ENCODE measurements around the gene RNF43. TPM values are rescaled to one million over a fixed set of nuclear protein-coding genes. Genes with fewer than 3 reads are reported as not detected.

Gene RNF43
- total RNA-seq, 1 donor from 2014 or later: not detected

- H3K4me1 ChIP-seq: no peaks in the 10 kb centered on the region
- Mint-ChIP-seq H3K9me3 (no peaks in the 10 kb centered on the region), H3K27ac (no peak overlapping the region), H3K4me3 (no peak overlapping the region), H3K36me3 (peaks cover 2% of the 10 kb centered on the region), H3K27me3 (ENCODE audit: insufficient read depth, low read depth) (peaks cover 3% of the 10 kb centered on the region), H3K4me1 (peaks cover 11% of the 10 kb centered on the region)
- H3K9me3 ChIP-seq (ENCODE audit: low read depth): no peaks in the 10 kb centered on the region
- no peak for DNase-seq (ENCODE audit: low spot score)
- H3K79me2 ChIP-seq (ENCODE audit: low read depth): no peaks in the 10 kb centered on the region
- no peaks in the 10 kb centered on the region for H3F3A ChIP-seq (ENCODE audit: low read depth)
- H3K4me2 ChIP-seq: no peak overlapping the region
- H2AFZ ChIP-seq (replicated peaks): no peak overlapping the region
- H3K4me3 ChIP-seq: no peak overlapping the region
- no peaks in the 10 kb centered on the region for H4K20me1 ChIP-seq (ENCODE audit: low read depth)
- no peaks in the 10 kb centered on the region for H3K27me3 ChIP-seq
- H3K36me3 ChIP-seq: no peaks in the 10 kb centered on the region
- H3K9ac ChIP-seq: no peak overlapping the region
- TF ChIP-seq EZH2phosphoT487 (IDR thresholded peaks at IDR 0.05): no peak
- no peak for TF ChIP-seq CTCF (IDR thresholded peaks at IDR 0.05)
- TF ChIP-seq EZH2 (IDR thresholded peaks at IDR 0.05): no peak
- no peak overlapping the region for H3K27ac ChIP-seq
Measured at GRCh38 chr17:58371300-58371950, 45.9 kb downstream of the RNF43 start.

DNA sequence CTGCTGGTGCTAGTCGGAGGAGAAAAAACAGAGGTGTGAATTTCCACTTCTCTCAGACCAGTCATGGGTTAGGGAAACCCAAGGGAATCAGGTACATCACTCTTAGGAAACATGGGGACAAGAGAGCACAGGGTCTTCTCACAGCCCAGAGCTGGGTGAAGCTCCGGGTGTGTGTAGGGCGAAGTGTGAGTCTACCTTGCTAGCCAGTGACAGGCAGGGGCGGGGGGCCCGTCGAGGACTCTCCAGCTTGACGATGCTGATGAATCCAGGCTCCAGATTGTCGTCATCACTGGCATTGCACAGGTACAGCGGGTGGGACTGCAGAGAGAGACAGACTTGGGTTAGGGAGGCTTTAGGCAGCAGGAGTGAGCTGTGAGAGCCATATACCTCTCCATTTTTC is 46.6 kb downstream of the RNF43 start:
- Histone ChIP-seq H3F3A (ENCODE audit: low read depth) (no peaks in the 10 kb centered on the region), H3K27me3 (no peaks in the 10 kb centered on the region), H3K9ac (no peak overlapping the region), H3K79me2 (ENCODE audit: low read depth) (no peaks in the 10 kb centered on the region), H3K9me3 (ENCODE audit: low read depth) (no peaks in the 10 kb centered on the region), H4K20me1 (ENCODE audit: low read depth) (no peaks in the 10 kb centered on the region), H3K4me2 (no peak overlapping the region), H2AFZ (replicated peaks) (no peak overlapping the region), H3K36me3 (no peaks in the 10 kb centered on the region), H3K4me3 (no peak overlapping the region), H3K4me1 (no peaks in the 10 kb centered on the region), H3K27ac (no peak overlapping the region)
- H3K27me3 Mint-ChIP-seq (ENCODE audit: insufficient read depth, low read depth): peaks cover 1% of the 10 kb centered on the region
- no peak overlapping the region for H3K27ac Mint-ChIP-seq
- no peaks in the 10 kb centered on the region for H3K9me3 Mint-ChIP-seq
- no peak overlapping the region for H3K4me3 Mint-ChIP-seq
- no peak for DNase-seq (ENCODE audit: low spot score)
- TF ChIP-seq EZH2phosphoT487 (IDR thresholded peaks at IDR 0.05) (no peak), EZH2 (IDR thresholded peaks at IDR 0.05) (no peak), CTCF (IDR thresholded peaks at IDR 0.05) (no peak)
- H3K4me1 Mint-ChIP-seq: peaks cover 13% of the 10 kb centered on the region
- H3K36me3 Mint-ChIP-seq: peaks cover 2% of the 10 kb centered on the region

DNA sequence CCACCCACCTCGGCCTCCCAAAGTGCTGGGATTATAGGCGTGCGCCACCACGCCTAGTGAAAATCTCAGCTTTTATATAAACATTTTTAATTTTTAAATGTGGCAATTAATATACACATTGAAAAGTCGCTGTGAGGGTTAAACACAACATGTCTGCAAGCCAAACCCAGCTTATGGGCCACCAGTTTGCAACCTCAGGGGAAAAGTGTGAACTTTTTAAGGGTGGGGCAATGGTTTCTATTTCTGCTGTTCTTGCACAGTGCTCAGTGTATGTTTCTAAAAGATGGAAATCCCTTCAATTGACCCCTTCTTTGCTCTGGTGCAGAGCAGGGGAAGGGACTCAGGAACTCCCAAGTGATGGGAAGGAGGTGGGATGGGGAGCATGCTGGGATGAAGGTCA is 47.0 kb downstream of the RNF43 start:
- H3K4me1 Mint-ChIP-seq: peaks cover 15% of the 10 kb centered on the region
- Histone ChIP-seq H3K36me3 (no peaks in the 10 kb centered on the region), H2AFZ (replicated peaks) (no peak overlapping the region), H3K9me3 (ENCODE audit: low read depth) (no peaks in the 10 kb centered on the region), H3K4me3 (no peak overlapping the region), H3F3A (ENCODE audit: low read depth) (no peaks in the 10 kb centered on the region), H3K27me3 (no peaks in the 10 kb centered on the region), H3K79me2 (ENCODE audit: low read depth) (no peaks in the 10 kb centered on the region), H3K9ac (no peak overlapping the region), H3K27ac (no peak overlapping the region), H4K20me1 (ENCODE audit: low read depth) (no peaks in the 10 kb centered on the region), H3K4me2 (no peak overlapping the region), H3K4me1 (no peaks in the 10 kb centered on the region)
- TF ChIP-seq EZH2 (IDR thresholded peaks at IDR 0.05): no peak
- TF ChIP-seq EZH2phosphoT487 (IDR thresholded peaks at IDR 0.05): no peak
- no peak for TF ChIP-seq CTCF (IDR thresholded peaks at IDR 0.05)
- no peak for DNase-seq (ENCODE audit: low spot score)
- no peaks in the 10 kb centered on the region for H3K27me3 Mint-ChIP-seq (ENCODE audit: insufficient read depth, low read depth)
- H3K4me3 Mint-ChIP-seq: no peak overlapping the region
- H3K27ac Mint-ChIP-seq: no peak overlapping the region
- H3K9me3 Mint-ChIP-seq: no peaks in the 10 kb centered on the region
- H3K36me3 Mint-ChIP-seq: peaks cover 2% of the 10 kb centered on the region

Measured in neural progenitor cell (in vitro differentiated cells).